Activated B cell treated with CpG ODN at 0.5 μM for 24 hours (primary cell): Measurements from ENCODE around the gene ENOX1. TPM values are rescaled to one million over a fixed set of nuclear protein-coding genes. Genes with fewer than 3 reads are reported as not detected.

Source experiments
- ATAC-seq: fragments of 200-7000 bp; cut with Tn5 transposase; one replicate; pipeline ENCODE4 v1.10.0; 2021; ENCODE audit warnings: low read depth, mild to moderate bottlenecking, moderate library complexity
- CTCF ChIA-PET: fragments of 350-600 bp; sonication (Branson Sonifier 250); formaldehyde crosslinking; loops from one replicate; lab custom pipeline; 2021; ENCODE audit warnings: antibody characterized with exemption; lab: Charles Lee
- POLR2A ChIA-PET: fragments of 350-600 bp; sonication (Branson Sonifier 250); formaldehyde crosslinking; loops from one replicate; lab custom pipeline; 2021; ENCODE audit warnings: antibody characterized with exemption; lab: Charles Lee
- DNase-seq: peaks from one replicate; pipeline ENCODE4 v3.0.0; 2022
- H3K27ac Mint-ChIP-seq: one replicate; pipeline ENCODE4 v1.8.0; 2020; ENCODE audit warnings: mixed read lengths
- H3K27me3 Mint-ChIP-seq: one replicate; pipeline ENCODE4 v1.8.0; 2021; ENCODE audit warnings: mixed read lengths
- H3K36me3 Mint-ChIP-seq: one replicate; pipeline ENCODE4 v1.8.0; 2021; ENCODE audit warnings: low read depth, mixed read lengths
- H3K4me1 Mint-ChIP-seq: one replicate; pipeline ENCODE4 v1.8.0; 2021; ENCODE audit warnings: mixed read lengths
- H3K4me3 Mint-ChIP-seq: one replicate; pipeline ENCODE4 v1.8.0; 2020; ENCODE audit warnings: mild to moderate bottlenecking, mixed read lengths
- H3K9me3 Mint-ChIP-seq: one replicate; pipeline ENCODE4 v1.8.0; 2020; ENCODE audit warnings: mixed read lengths
- intact Hi-C: fragments of 100-400 bp; cut with micrococcal nuclease; formaldehyde crosslinking; loops from one replicate; pipeline ENCODE4 v1.15.1; 2024
- total RNA-seq: library from RNA; stranded (reverse); gene quantifications from 2 replicates; pipeline ENCODE4 v1.2.3, GENCODE V29; 2022
- TF ChIP-seq, protein P1 (sequence below): fragments of 200-600 bp; IDR thresholded peaks from one replicate; pipeline ENCODE4 v1.8.0; 2022; ENCODE audit warnings: antibody characterized with exemption, mild to moderate bottlenecking

Gene ENOX1
- total RNA-seq, 1 donor from 2014 or later = not detected

DNA sequence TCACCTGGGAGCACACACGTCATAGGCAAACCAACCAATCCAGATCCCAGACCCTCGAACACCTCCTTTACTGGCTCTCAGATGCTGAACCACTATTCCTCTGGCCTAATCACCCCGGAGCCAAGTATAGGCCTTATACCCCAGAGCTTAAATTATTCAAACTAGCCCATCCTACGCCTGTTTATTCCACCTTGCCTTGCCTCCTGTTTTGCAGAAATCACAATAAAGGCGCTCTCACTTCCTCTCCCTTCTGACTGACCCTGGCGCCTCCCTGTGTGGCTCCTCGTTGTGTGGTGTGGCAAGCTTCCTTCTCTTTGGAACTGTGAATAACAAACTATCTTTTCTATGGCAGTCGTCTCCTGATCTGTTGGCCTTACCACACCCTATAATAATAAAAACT, 354.9 kb downstream of the ENOX1 start:
- H3K4me3 Mint-ChIP-seq = no peak overlapping the region
- peaks cover 1% of the 10 kb centered on the region for H3K27me3 Mint-ChIP-seq
- POLR2A ChIA-PET = no interaction called here
- H3K36me3 Mint-ChIP-seq = no peaks in the 10 kb centered on the region
- TF ChIP-seq, protein P1, sequence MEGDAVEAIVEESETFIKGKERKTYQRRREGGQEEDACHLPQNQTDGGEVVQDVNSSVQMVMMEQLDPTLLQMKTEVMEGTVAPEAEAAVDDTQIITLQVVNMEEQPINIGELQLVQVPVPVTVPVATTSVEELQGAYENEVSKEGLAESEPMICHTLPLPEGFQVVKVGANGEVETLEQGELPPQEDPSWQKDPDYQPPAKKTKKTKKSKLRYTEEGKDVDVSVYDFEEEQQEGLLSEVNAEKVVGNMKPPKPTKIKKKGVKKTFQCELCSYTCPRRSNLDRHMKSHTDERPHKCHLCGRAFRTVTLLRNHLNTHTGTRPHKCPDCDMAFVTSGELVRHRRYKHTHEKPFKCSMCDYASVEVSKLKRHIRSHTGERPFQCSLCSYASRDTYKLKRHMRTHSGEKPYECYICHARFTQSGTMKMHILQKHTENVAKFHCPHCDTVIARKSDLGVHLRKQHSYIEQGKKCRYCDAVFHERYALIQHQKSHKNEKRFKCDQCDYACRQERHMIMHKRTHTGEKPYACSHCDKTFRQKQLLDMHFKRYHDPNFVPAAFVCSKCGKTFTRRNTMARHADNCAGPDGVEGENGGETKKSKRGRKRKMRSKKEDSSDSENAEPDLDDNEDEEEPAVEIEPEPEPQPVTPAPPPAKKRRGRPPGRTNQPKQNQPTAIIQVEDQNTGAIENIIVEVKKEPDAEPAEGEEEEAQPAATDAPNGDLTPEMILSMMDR = no peak
- no peak for DNase-seq
- no peaks in the 10 kb centered on the region for H3K4me1 Mint-ChIP-seq
- CTCF ChIA-PET = no interaction called here
- intact Hi-C loops = no loop called here
- ATAC-seq = no peak
- H3K9me3 Mint-ChIP-seq = no peaks in the 10 kb centered on the region
- H3K27ac Mint-ChIP-seq = no peak overlapping the region

DNA sequence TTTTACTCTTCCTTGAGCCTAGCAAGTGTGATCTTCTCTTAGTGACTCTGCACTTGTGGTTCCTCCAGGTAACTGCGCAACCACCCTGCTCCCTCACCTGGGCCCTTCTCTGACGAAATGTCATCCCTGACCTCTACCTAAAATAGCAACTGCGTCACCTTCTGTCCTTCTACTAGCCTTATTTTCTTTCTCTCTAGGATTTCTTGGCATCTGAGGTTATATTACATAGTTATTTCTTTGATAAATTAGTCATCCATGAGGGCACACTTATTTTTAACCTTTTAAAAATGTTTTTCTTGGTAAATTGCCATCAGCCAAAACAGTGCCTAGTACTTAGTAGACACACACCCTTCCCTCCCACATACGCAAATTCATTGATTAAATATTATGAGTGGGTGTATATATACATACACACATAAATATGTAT, 355.5 kb downstream of the ENOX1 start:
- TF ChIP-seq, protein P1 = no peak
- H3K27me3 Mint-ChIP-seq = peaks cover 1% of the 10 kb centered on the region

DNA sequence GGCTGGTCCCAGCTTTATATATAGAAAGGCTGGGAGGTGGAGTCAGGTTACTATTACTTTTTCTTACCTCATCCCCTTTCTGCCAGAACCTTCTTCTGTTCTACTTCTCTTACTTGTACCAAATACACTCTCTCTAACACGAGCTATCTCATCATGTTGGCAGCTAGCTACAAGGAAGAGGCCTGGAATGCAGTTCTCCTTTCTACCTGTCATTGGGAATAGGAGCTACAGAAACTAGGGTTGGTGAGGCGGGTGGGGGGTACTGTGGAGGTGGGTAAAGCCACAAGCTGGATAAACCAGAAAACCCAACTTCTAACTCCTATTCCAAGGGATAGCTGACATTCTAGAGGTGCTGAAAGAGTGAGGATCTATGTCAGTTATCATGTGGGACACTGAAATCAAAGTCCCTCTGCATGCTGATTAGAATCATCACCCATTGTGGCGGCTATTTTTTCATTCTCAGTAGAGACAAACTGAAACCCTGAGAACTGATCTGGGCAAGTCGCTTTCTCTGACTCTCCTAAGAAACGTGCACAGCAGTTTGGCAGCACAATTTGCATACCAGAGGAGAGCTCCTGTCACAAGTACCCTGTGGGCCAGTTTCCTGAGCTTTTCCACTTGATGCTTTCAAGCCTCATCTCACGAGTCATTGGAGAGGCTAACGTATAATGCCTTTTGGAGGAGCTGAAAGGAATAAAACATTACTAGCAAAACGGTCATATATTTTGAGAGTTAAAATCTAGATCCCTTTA, 358.1 kb downstream of the ENOX1 start:
- DNase-seq (no peak), ATAC-seq (no peak)
- ChIA-PET CTCF (no interaction called here), POLR2A (no interaction called here)
- H3K27me3 Mint-ChIP-seq = peaks cover 1% of the 10 kb centered on the region
- TF ChIP-seq, protein P1 = no peak
- no peaks in the 10 kb centered on the region for H3K36me3 Mint-ChIP-seq
- H3K9me3 Mint-ChIP-seq = no peaks in the 10 kb centered on the region
- intact Hi-C loops = no loop called here
- no peaks in the 10 kb centered on the region for H3K4me1 Mint-ChIP-seq
- H3K4me3 Mint-ChIP-seq = no peak overlapping the region
- H3K27ac Mint-ChIP-seq = no peak overlapping the region

More for the DNA sequence above, 355.5 kb downstream of the ENOX1 start:
- H3K27ac Mint-ChIP-seq = no peak overlapping the region
- intact Hi-C loops = no loop called here
- no peak overlapping the region for H3K4me3 Mint-ChIP-seq
- POLR2A ChIA-PET = interaction anchor here (0.7 kb wide), 1 partner anchor 10 kb away, joined by 3 read pairs; no protein-coding TSS in a partner anchor
- DNase-seq = no peak
- CTCF ChIA-PET = no interaction called here
- H3K4me1 Mint-ChIP-seq = no peaks in the 10 kb centered on the region
- no peak for ATAC-seq
- H3K9me3 Mint-ChIP-seq = no peaks in the 10 kb centered on the region
- H3K36me3 Mint-ChIP-seq = no peaks in the 10 kb centered on the region

DNA sequence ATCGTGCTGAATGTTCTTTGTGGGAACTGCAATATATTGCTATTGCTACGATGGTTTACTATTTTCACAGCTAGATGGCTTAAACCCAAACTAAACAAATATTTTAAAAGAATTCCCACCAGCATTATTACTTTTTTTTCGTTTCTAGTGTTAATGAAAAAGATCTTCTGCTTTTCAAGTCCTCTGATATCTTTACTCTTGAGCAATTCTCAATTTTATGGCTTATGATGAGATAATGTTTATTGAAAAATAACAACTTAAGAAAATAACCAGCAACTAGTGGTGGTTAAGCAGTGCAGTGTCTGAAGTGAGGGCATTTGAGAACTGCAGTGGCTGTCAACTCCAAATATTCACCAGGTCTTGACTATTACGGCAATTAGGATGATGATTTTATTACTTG, 360.4 kb downstream of the ENOX1 start:
- intact Hi-C loops = no loop called here
- no peak overlapping the region for H3K4me3 Mint-ChIP-seq
- CTCF ChIA-PET = no interaction called here
- POLR2A ChIA-PET = no interaction called here
- no peak for ATAC-seq
- no peaks in the 10 kb centered on the region for H3K27me3 Mint-ChIP-seq
- DNase-seq = no peak
- TF ChIP-seq, protein P1 = no peak
- no peaks in the 10 kb centered on the region for H3K4me1 Mint-ChIP-seq
- H3K27ac Mint-ChIP-seq = no peak overlapping the region
- H3K9me3 Mint-ChIP-seq = no peaks in the 10 kb centered on the region
- H3K36me3 Mint-ChIP-seq = no peaks in the 10 kb centered on the region

DNA sequence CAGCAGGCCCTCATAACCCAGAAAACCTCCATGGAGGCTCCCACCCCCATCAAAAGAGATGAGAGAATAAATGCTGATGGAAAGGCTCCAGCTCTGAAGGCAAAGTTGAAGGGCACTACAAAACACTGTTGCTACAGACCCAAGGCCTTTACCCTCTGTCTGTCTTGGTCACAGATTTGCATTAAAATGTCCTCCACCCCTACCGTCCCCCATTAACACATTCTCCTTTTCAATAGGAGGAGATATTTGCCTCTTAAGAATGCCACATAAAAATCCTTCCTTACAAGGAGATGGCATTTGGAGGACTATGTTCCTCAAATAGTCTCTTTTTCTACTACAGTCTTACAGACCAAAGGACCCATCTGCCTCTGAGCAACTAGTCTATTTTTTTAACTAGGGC, 361.5 kb downstream of the ENOX1 start:
- DNase-seq = no peak
- H3K9me3 Mint-ChIP-seq = no peaks in the 10 kb centered on the region
- ChIA-PET POLR2A (no interaction called here), CTCF (no interaction called here)
- no peaks in the 10 kb centered on the region for H3K36me3 Mint-ChIP-seq
- TF ChIP-seq, protein P1 = no peak
- intact Hi-C loops = no loop called here
- no peak overlapping the region for H3K4me3 Mint-ChIP-seq
- H3K4me1 Mint-ChIP-seq = no peaks in the 10 kb centered on the region
- no peak for ATAC-seq
- H3K27me3 Mint-ChIP-seq = no peaks in the 10 kb centered on the region
- no peak overlapping the region for H3K27ac Mint-ChIP-seq
